Kidney (tissue), 14 donors: Measurements from ENCODE around the gene ANKRD44. TPM values are rescaled to one million over a fixed set of nuclear protein-coding genes. Genes with fewer than 3 reads are reported as not detected.

ENCODE experiments used
- DNase-seq, 5 donors: peaks; one replicate each; pipeline ENCODE4 v3.0.0-alpha.2; 2013 to 2020
- FAIRE-seq: peaks from 2 replicates; lab custom pipeline; 2012; peaks lifted over from hg19 to GRCh38; lab: Jason Lieb, UNC
- H3K27ac ChIP-seq, 2 donors: one replicate each; pipeline ENCODE4 v1.7.0; 2013; ENCODE audit warnings: low read depth in 2 of 2, low read length in 2 of 2, inconsistent platforms in 1 of 2
- H3K27me3 ChIP-seq: one replicate; pipeline ENCODE4 v1.7.1; 2013; ENCODE audit warnings: low read length, inconsistent platforms; ENCODE audit not compliant: control insufficient read depth, insufficient read depth
- H3K36me3 ChIP-seq, 3 donors: one replicate each; pipeline versions ENCODE4 v1.7.0 to v1.7.1; 2013; ENCODE audit warnings: low read length in 3 of 3, control low read depth in 1 of 3, inconsistent platforms in 1 of 3; ENCODE audit not compliant: insufficient read depth in 3 of 3, control insufficient read depth in 2 of 3
- H3K4me1 ChIP-seq, 3 donors: one replicate each; pipeline versions ENCODE4 v1.7.0 to v1.7.1; 2013; ENCODE audit warnings: low read length in 3 of 3, inconsistent platforms in 1 of 3, low read depth in 1 of 3; ENCODE audit not compliant: control insufficient read depth in 2 of 3, insufficient read depth in 2 of 3
- H3K4me3 ChIP-seq, 3 donors: one replicate each; pipeline versions ENCODE4 v1.7.0 to v1.8.1; 2013; ENCODE audit warnings: low read length in 3 of 3, control low read depth in 1 of 3, inconsistent platforms in 1 of 3
- H3K9ac ChIP-seq, 3 donors: one replicate each; pipeline versions ENCODE4 v1.7.0 to v1.7.1; 2013; ENCODE audit warnings: low read length in 3 of 3, control low read depth in 1 of 3, inconsistent platforms in 1 of 3
- H3K9me3 ChIP-seq, 3 donors: one replicate each; pipeline versions ENCODE4 v1.7.0 to v1.7.1; 2013; ENCODE audit warnings: low read length in 3 of 3, control low read depth in 1 of 3, inconsistent platforms in 1 of 3; ENCODE audit not compliant: control insufficient read depth in 2 of 3, insufficient read depth in 1 of 3
- CTCF ChIP-seq: IDR thresholded peaks from 3 replicates; pipeline ENCODE4 v1.5.1; 2012; ENCODE audit warnings: mild to moderate bottlenecking, moderate library complexity, borderline replicate concordance; ENCODE audit not compliant: insufficient read depth; ENCODE audit errors: extremely low read depth
- intact Hi-C: fragments of 100-400 bp; cut with DNase I; formaldehyde crosslinking; loops from one replicate; pipeline ENCODE4 v1.11.1; 2022
- polyA plus RNA-seq: library from polyadenylated mRNA; stranded (reverse); fragments of 350-450 nt; fragmentation: Illumina TruSeq; extraction: RNeasy Lipid Tissue Mini Kit (QIAGEN cat#74804); gene quantifications from one replicate; pipeline ENCODE4 v1.2.3, GENCODE V29; 2014; ENCODE audit warnings: low read depth, low replicate concordance; ENCODE audit not compliant: insufficient read depth
- total RNA-seq: library from RNA; stranded (reverse); fragmentation: NEBNext Ultra II Directional; extraction: Animal tissue kit (Norgen Biotek cat#: 25700); gene quantifications from one replicate; pipeline ENCODE4 v1.2.1, GENCODE V29; 2021
- donor health status: control.
- donor health status: control.
- donor health status: control.
- donor health status: control.
- donor health status: control.
- donor health status: DM: yes; HTN: yes; CAD: no.
- donor health status: Normal renal cell carcinoma (clear cell type).

ANKRD44 gene
- total and polyA plus RNA-seq, 2 donors from 2014 or later = 2.2 to 39.2 TPM

GRCh38 chr2:197205585-197206215 lies 104.9 kb downstream of the ANKRD44 start:
- intact Hi-C loops = no loop called here

GRCh38 chr2:197204519-197205250 lies 105.9 kb downstream of the ANKRD44 start:
- H3K36me3 ChIP-seq = no peaks in the 10 kb centered on the region
- intact Hi-C loops = no loop called here
- DNase-seq (no peak), FAIRE-seq (no peak)
- peaks cover 0 to 3% (median 2%) of the 10 kb centered on the region in 3 donors for H3K4me1 ChIP-seq
- H3K27me3 ChIP-seq = no peaks in the 10 kb centered on the region
- no peak overlapping the region for H3K4me3 ChIP-seq
- H3K9ac ChIP-seq = no peak overlapping the region
- no peak for TF ChIP-seq CTCF
- no peak overlapping the region for H3K27ac ChIP-seq
- H3K9me3 ChIP-seq = no peaks in the 10 kb centered on the region

More at GRCh38 chr2:197205585-197206215, 104.9 kb downstream of the ANKRD44 start:
- no peak for FAIRE-seq
- H3K9ac ChIP-seq = no peak overlapping the region
- no peaks in the 10 kb centered on the region for H3K9me3 ChIP-seq
- H3K4me3 ChIP-seq = no peak overlapping the region
- H3K36me3 ChIP-seq = no peaks in the 10 kb centered on the region
- H3K27me3 ChIP-seq = no peaks in the 10 kb centered on the region
- no peak overlapping the region for H3K27ac ChIP-seq
- no peak for TF ChIP-seq CTCF
- no peak for DNase-seq
- H3K4me1 ChIP-seq = peaks cover 0 to 3% (median 2%) of the 10 kb centered on the region in 3 donors

GRCh38 chr2:197201874-197202273 lies 108.7 kb downstream of the ANKRD44 start:
- no peak overlapping the region for H3K27ac ChIP-seq
- H3K36me3 ChIP-seq = no peaks in the 10 kb centered on the region
- DNase-seq (no peak), FAIRE-seq (no peak)
- H3K9ac ChIP-seq = no peak overlapping the region
- no peak overlapping the region for H3K4me3 ChIP-seq
- no peaks in the 10 kb centered on the region for H3K27me3 ChIP-seq
- intact Hi-C loops = no loop called here
- H3K4me1 ChIP-seq = peaks cover 0 to 2% (median 0%) of the 10 kb centered on the region in 3 donors
- H3K9me3 ChIP-seq = no peaks in the 10 kb centered on the region
- no peak for TF ChIP-seq CTCF
